Measurements from ENCODE around the gene PLAAT3. TPM values are rescaled to one million over a fixed set of nuclear protein-coding genes. Genes with fewer than 3 reads are reported as not detected.
"Not testable (repeated sequence)": the region's sequence is repeated elsewhere in the genome, so short reads cannot be mapped to it uniquely, and the experiment has no call there.

Gene PLAAT3
- total RNA-seq, 1 donor from 2014 or later, result 15.5 TPM

- no peak overlapping the region for H3K4me2 ChIP-seq (ENCODE audit: low read length)
- no peak overlapping the region for H2AFZ ChIP-seq (ENCODE audit: low read depth, low read length)
- TF ChIP-seq EZH2 (IDR thresholded peaks at IDR 0.05; ENCODE audit: insufficient read depth, low read length), result no peak
- TF ChIP-seq, protein P1, sequence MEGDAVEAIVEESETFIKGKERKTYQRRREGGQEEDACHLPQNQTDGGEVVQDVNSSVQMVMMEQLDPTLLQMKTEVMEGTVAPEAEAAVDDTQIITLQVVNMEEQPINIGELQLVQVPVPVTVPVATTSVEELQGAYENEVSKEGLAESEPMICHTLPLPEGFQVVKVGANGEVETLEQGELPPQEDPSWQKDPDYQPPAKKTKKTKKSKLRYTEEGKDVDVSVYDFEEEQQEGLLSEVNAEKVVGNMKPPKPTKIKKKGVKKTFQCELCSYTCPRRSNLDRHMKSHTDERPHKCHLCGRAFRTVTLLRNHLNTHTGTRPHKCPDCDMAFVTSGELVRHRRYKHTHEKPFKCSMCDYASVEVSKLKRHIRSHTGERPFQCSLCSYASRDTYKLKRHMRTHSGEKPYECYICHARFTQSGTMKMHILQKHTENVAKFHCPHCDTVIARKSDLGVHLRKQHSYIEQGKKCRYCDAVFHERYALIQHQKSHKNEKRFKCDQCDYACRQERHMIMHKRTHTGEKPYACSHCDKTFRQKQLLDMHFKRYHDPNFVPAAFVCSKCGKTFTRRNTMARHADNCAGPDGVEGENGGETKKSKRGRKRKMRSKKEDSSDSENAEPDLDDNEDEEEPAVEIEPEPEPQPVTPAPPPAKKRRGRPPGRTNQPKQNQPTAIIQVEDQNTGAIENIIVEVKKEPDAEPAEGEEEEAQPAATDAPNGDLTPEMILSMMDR (IDR thresholded peaks at IDR 0.05; ENCODE audit: insufficient read depth, low read depth, low read length), result no peak
- Mint-ChIP-seq H3K36me3 (ENCODE audit: low read depth, unreplicated experiment) (no peaks in the 10 kb centered on the region), H3K4me3 (ENCODE audit: unreplicated experiment) (no peak overlapping the region), H3K27me3 (ENCODE audit: low read depth, unreplicated experiment) (peaks cover 4% of the 10 kb centered on the region), H3K27ac (ENCODE audit: unreplicated experiment) (no peak overlapping the region), H3K9me3 (ENCODE audit: unreplicated experiment) (no peaks in the 10 kb centered on the region), H3K4me1 (ENCODE audit: low read depth, unreplicated experiment) (peaks cover 12% of the 10 kb centered on the region)
- H3K4me3 ChIP-seq (ENCODE audit: insufficient read depth, low read depth, low read length), result no peak overlapping the region
- H3K79me2 ChIP-seq (ENCODE audit: insufficient read depth, low read length), result no peaks in the 10 kb centered on the region
- FAIRE-seq (no peak), DNase-seq (ENCODE audit: low read depth) (no peak)
- H3K36me3 ChIP-seq (ENCODE audit: insufficient read depth, low read length), result no peaks in the 10 kb centered on the region
- H4K20me1 ChIP-seq (ENCODE audit: insufficient read depth, low read length), result no peaks in the 10 kb centered on the region
- H3K9ac ChIP-seq (ENCODE audit: low read length), result no peak overlapping the region
- no peaks in the 10 kb centered on the region for H3K27me3 ChIP-seq (ENCODE audit: insufficient read depth, low read length)
- no peaks in the 10 kb centered on the region for H3K4me1 ChIP-seq (ENCODE audit: insufficient read depth, low read length)
- H3K9me3 ChIP-seq (ENCODE audit: insufficient read depth, low read depth, low read length), result no peaks in the 10 kb centered on the region
- H3K27ac ChIP-seq (ENCODE audit: low read depth, low read length), result no peak overlapping the region
Observed at GRCh38 chr11:63552921-63553320, 61.3 kb downstream of the PLAAT3 start.

GRCh38 chr11:63551889-63552266, 62.4 kb downstream of the PLAAT3 start:
- H2AFZ ChIP-seq (ENCODE audit: low read depth, low read length), result no peak overlapping the region
- H3K4me1 Mint-ChIP-seq (ENCODE audit: low read depth, unreplicated experiment), result peaks cover 12% of the 10 kb centered on the region
- no peaks in the 10 kb centered on the region for H3K9me3 Mint-ChIP-seq (ENCODE audit: unreplicated experiment)
- H3K36me3 Mint-ChIP-seq (ENCODE audit: low read depth, unreplicated experiment), result no peaks in the 10 kb centered on the region
- no peaks in the 10 kb centered on the region for H3K4me1 ChIP-seq (ENCODE audit: insufficient read depth, low read length)
- H3K27me3 Mint-ChIP-seq (ENCODE audit: low read depth, unreplicated experiment), result peaks cover 4% of the 10 kb centered on the region
- H3K4me3 ChIP-seq (ENCODE audit: insufficient read depth, low read depth, low read length), result no peak overlapping the region
- H3K4me2 ChIP-seq (ENCODE audit: low read length), result no peak overlapping the region
- H3K27ac Mint-ChIP-seq (ENCODE audit: unreplicated experiment), result no peak overlapping the region
- H3K79me2 ChIP-seq (ENCODE audit: insufficient read depth, low read length), result no peaks in the 10 kb centered on the region
- H3K9ac ChIP-seq (ENCODE audit: low read length), result no peak overlapping the region
- FAIRE-seq (no peak), DNase-seq (ENCODE audit: low read depth) (no peak)
- H4K20me1 ChIP-seq (ENCODE audit: insufficient read depth, low read length), result no peaks in the 10 kb centered on the region
- no peak overlapping the region for H3K27ac ChIP-seq (ENCODE audit: low read depth, low read length)
- TF ChIP-seq EZH2 (IDR thresholded peaks at IDR 0.05; ENCODE audit: insufficient read depth, low read length), result no peak
- TF ChIP-seq, protein P1 (IDR thresholded peaks at IDR 0.05; ENCODE audit: insufficient read depth, low read depth, low read length), result no peak
- H3K36me3 ChIP-seq (ENCODE audit: insufficient read depth, low read length), result no peaks in the 10 kb centered on the region
- H3K27me3 ChIP-seq (ENCODE audit: insufficient read depth, low read length), result no peaks in the 10 kb centered on the region
- H3K4me3 Mint-ChIP-seq (ENCODE audit: unreplicated experiment), result no peak overlapping the region
- H3K9me3 ChIP-seq (ENCODE audit: insufficient read depth, low read depth, low read length), result no peaks in the 10 kb centered on the region

DNA sequence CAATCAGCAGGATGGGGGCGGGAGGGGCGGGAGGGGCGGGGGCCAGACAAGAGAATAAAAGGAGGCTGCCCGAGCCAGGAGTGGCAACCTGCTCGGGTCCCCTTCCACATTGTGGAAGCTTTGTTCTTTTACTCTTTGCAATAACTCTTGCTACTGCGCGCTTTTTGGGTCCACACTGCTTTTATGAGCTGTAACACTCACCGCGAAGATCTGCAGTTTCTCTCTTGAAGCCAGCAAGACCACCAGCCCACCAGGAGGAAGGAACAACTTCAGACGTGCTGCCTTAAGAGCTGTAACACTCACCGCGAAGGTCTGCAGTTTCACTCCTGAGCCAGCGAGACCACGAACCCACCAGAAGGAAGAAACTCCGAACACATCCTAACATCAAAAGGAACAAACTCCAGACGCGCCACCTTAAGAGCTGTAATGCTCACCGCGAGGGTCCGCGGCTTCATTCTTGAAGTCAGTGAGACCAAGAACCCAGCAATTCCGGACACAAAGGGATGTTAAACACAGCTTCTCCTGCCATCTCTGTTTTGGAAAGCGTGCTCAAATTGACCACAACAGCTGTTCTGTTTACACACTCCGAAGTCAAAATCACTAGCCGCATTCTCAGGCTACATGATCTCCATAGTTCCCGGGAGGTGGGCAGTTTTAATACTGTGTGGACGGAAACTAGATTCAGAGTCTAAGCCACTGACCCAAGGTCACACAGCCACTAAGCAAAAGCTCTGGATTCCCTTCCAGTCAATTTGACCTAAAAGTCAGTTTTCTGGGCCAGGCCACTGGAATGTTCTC, 62.9 kb downstream of the PLAAT3 start:
- H3K4me3 ChIP-seq (ENCODE audit: insufficient read depth, low read depth, low read length), result no peak overlapping the region
- H3K9ac ChIP-seq (ENCODE audit: low read length), result no peak overlapping the region
- H2AFZ ChIP-seq (ENCODE audit: low read depth, low read length), result no peak overlapping the region
- H3K27ac ChIP-seq (ENCODE audit: low read depth, low read length), result no peak overlapping the region
- no peak for FAIRE-seq
- H3K9me3 ChIP-seq (ENCODE audit: insufficient read depth, low read depth, low read length), result no peaks in the 10 kb centered on the region
- no peak overlapping the region for H3K27ac Mint-ChIP-seq (ENCODE audit: unreplicated experiment)
- peaks cover 4% of the 10 kb centered on the region for H3K27me3 Mint-ChIP-seq (ENCODE audit: low read depth, unreplicated experiment)
- H3K36me3 ChIP-seq (ENCODE audit: insufficient read depth, low read length), result no peaks in the 10 kb centered on the region
- TF ChIP-seq EZH2 (IDR thresholded peaks at IDR 0.05; ENCODE audit: insufficient read depth, low read length), result no peak
- TF ChIP-seq, protein P1 (IDR thresholded peaks at IDR 0.05; ENCODE audit: insufficient read depth, low read depth, low read length), result no peak
- DNase-seq (ENCODE audit: low read depth), result no peak
- H3K4me1 ChIP-seq (ENCODE audit: insufficient read depth, low read length), result no peaks in the 10 kb centered on the region
- H3K4me1 Mint-ChIP-seq (ENCODE audit: low read depth, unreplicated experiment), result peaks cover 12% of the 10 kb centered on the region
- H4K20me1 ChIP-seq (ENCODE audit: insufficient read depth, low read length), result no peaks in the 10 kb centered on the region
- H3K36me3 Mint-ChIP-seq (ENCODE audit: low read depth, unreplicated experiment), result no peaks in the 10 kb centered on the region
- H3K79me2 ChIP-seq (ENCODE audit: insufficient read depth, low read length), result no peaks in the 10 kb centered on the region
- H3K4me2 ChIP-seq (ENCODE audit: low read length), result no peak overlapping the region
- no peaks in the 10 kb centered on the region for H3K27me3 ChIP-seq (ENCODE audit: insufficient read depth, low read length)
- H3K9me3 Mint-ChIP-seq (ENCODE audit: unreplicated experiment), result peaks cover 2% of the 10 kb centered on the region
- no peak overlapping the region for H3K4me3 Mint-ChIP-seq (ENCODE audit: unreplicated experiment)

- H2AFZ ChIP-seq (ENCODE audit: low read depth, low read length); H3K79me2 ChIP-seq (ENCODE audit: insufficient read depth, low read length); H3K9me3 Mint-ChIP-seq (ENCODE audit: unreplicated experiment); H3K27ac ChIP-seq (ENCODE audit: low read depth, low read length); DNase-seq (ENCODE audit: low read depth); FAIRE-seq; H3K36me3 ChIP-seq (ENCODE audit: insufficient read depth, low read length); H3K27ac Mint-ChIP-seq (ENCODE audit: unreplicated experiment); H3K4me2 ChIP-seq (ENCODE audit: low read length); H3K4me1 ChIP-seq (ENCODE audit: insufficient read depth, low read length); H3K4me3 Mint-ChIP-seq (ENCODE audit: unreplicated experiment); H3K27me3 Mint-ChIP-seq (ENCODE audit: low read depth, unreplicated experiment); H3K27me3 ChIP-seq (ENCODE audit: insufficient read depth, low read length); H3K36me3 Mint-ChIP-seq (ENCODE audit: low read depth, unreplicated experiment); H4K20me1 ChIP-seq (ENCODE audit: insufficient read depth, low read length); H3K9me3 ChIP-seq (ENCODE audit: insufficient read depth, low read depth, low read length); H3K4me3 ChIP-seq (ENCODE audit: insufficient read depth, low read depth, low read length); H3K9ac ChIP-seq (ENCODE audit: low read length): not testable (repeated sequence)
- H3K4me1 Mint-ChIP-seq (ENCODE audit: low read depth, unreplicated experiment), result peaks cover 12% of the 10 kb centered on the region
Observed at GRCh38 chr11:63550156-63550700, 64.0 kb downstream of the PLAAT3 start.
